GM21360 (cell line): Measurements from ENCODE around the gene FRG1.
"Not testable (repeated sequence)": the region's sequence is repeated elsewhere in the genome, so short reads cannot be mapped to it uniquely, and the experiment has no call there.

ENCODE experiments used
- ATAC-seq: cut with Tn5 transposase; IDR thresholded peaks from one replicate; pipeline ENCODE4 v1.9.1; 2021; ENCODE audit warnings: mild to moderate bottlenecking, moderate library complexity; ENCODE audit not compliant: unreplicated experiment

FRG1 gene

GRCh38 chr4:189940178-189941004, at the start of gene FRG1:
FRG1 (plus strand) TSS chr4:189940872; CDS start chr4:189941010, 138 bp downstream.
- ATAC-seq: peak; percentile 100

DNA sequence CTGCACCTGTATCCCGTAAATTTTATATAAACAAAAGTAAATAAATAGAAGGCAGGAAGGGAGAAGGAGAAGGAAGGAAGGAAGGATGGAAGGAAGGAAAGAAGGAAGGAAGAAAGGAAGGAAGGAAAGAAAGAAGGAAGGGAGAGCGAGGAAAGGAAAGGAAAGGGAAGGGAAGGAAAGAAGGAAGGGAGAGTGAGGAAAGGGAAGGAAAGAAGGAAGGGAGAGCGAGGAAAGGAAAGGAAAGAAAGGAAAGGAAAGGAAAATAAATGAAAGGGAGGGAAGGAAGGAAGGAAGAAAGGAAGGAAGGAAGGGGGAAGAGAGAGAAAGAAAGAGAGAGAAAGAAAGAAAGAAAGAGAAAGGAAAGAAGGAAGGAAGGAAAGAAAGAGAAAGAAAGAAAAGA, 43.0 kb upstream of the FRG1 start:
- ATAC-seq: no peak

DNA sequence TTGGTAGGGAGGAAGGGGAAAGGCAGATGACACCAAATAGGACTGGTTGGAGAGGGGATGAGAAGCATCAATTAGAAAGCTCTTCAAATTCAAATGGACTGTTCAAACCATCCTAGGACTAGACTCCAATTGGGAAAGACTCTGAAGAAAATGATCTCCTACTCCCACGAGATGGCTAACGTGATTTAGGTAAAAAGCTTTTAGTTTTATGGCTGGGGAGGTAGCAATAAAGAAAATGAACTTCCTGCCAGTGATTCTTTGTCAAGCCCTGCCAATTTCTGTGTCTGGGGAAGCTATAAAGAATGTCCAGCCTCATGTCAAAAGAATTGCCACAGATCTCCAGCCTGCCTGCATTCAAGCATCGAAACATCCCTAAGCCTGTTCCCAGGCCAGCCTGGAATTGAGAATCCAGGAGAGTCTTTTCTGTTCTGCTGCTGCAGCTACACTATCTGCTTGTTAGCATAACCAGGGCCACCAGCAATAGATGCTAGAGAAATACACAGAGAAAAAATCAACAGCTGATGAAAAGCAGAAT, 41.1 kb upstream of the FRG1 start:
- not testable (repeated sequence) for ATAC-seq

DNA sequence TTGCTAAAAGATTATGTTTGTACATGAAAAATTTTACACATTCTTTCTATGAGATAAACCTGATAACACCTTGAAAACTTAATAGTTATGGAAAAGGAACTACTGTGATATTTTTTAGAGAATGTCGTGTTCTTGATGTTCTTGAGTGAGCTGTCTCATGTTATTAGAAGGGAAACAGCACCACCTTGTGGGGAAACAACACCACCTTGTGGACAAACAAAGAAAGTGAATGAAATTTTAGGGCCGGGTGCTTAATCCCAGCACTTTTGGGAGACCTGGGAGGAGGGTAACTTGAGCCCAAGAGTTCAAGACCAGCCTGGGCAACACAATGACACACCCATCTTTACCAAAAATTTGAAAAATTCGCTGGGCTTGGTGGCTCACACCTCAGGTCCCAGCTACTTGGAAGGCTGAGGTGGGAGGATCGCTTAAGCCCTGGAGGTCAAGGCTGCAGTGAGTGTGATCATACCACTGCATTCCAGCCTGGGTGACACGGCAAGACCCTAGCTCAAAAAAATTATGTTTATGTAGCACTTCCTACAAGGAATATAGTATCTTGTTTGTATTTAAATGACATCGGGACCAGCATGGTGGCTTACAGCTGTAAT, 36.1 kb upstream of the FRG1 start:
- peak; percentile 87 for ATAC-seq

DNA sequence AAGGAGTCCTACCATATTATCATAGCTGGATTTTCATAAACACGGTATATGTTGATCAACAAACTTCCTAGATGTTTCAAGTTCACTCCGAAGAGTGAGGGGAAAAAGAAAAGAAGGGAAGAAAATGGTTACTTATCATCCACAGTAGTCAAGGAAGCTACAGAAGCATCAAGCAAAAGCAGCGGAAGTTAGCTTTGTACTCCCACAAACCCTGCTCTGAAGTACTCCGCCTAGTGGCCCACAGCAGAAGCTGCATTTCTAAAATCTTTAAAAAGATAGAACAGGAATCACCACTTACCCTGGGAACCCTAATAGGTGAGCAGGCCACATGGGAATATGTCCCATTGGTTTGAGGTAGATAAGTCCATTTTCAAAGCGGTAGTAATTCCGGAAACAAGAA, 28.5 kb upstream of the FRG1 start:
- ATAC-seq: no peak

- ATAC-seq: no peak
Measured at GRCh38 chr4:189917161-189917891, 23.3 kb upstream of the FRG1 start.

GRCh38 chr4:189921058-189921457, 19.6 kb upstream of the FRG1 start:
- ATAC-seq: no peak

DNA sequence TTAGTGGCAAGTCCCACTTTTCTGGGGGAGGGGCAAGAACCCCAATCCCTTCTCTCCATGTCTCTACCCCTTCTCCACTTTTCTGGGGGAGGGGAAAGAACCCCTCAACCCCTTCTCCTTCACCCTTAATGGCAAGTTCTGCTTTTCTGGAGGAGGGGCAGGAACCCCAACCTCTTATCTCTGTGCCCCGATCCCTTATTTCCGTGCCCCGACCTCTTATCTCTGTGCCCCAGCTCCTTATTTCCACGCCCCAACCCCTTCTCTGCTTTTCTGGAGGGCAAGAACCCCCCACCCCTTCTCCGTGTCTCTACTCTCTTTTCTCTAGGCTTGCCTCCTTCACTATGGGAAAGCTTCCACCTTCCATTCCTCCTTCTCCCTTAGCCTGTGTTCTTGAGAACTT, 13.9 kb upstream of the FRG1 start:
- not testable (repeated sequence) for ATAC-seq

DNA sequence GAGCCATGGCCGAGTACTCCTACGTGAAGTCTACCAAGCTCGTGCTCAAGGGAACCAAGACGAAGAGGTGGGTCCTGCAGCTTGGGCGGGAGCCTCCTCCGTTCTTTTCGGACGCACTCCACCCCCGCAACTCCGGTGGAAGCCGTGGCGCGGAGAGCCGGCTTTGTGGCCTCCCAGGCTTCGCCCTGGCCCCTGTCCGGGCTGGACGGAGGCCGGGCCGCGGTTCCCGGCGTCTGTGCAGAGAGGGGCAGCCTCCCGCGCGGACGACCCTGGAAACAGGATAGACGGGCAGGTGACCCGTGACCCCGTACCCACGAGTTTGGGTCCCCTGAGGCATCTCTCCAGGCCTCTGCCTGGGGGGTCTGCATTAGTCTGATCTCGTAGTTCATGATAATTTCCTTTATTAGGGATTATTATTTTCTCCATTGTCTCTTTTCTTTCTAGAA, 356 bp downstream of the FRG1 start:
- no peak for ATAC-seq

GRCh38 chr4:189942412-189942811, 1.7 kb downstream of the FRG1 start:
- ATAC-seq: not testable (repeated sequence)

GRCh38 chr4:189944077-189944476, 3.4 kb downstream of the FRG1 start:
- not testable (repeated sequence) for ATAC-seq

GRCh38 chr4:189946906-189947305, 6.2 kb downstream of the FRG1 start:
- ATAC-seq: not testable (repeated sequence)

- not testable (repeated sequence) for ATAC-seq
Measured at GRCh38 chr4:189948486-189948885, 7.8 kb downstream of the FRG1 start.

DNA sequence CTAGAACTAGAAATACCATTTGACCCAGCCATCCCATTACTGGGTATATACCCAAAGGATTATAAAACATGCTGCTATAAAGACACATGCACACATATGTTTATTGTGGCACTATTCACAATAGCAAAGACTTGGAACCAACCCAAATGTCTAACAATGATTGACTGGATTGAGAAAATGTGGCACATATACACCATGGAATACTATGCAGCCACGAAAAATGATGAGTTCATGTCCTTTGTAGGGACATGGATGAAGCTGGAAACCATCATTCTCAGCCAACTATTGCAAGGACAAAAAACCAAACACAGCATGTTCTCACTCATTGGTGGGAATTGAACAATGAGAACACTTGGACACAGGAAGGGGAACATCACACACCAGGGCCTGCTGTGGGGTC, 28.6 kb downstream of the FRG1 start:
- not testable (repeated sequence) for ATAC-seq

- ATAC-seq: no peak
Measured at GRCh38 chr4:189973646-189974045, 33.0 kb downstream of the FRG1 start.

DNA sequence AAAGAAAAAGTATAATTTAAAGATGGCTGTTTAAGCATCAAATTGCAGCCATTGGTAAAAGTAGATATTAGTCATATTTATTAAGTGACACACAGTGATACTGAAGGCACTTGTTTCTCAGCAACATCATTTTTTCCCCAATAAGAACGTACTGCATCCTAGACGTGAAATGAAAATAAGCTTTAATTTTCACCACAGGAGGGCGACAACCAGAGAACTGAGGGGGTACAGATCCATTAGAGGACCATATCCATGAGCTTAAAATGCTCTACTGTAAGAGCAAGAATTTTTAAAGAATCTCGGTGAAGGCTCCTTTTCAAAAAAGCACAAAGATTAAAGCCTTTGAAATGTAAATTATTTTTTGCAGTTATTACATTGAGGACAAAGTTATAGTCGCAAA, 33.4 kb downstream of the FRG1 start:
- no peak for ATAC-seq

- ATAC-seq: no peak
Measured at GRCh38 chr4:189979196-189980047, 38.8 kb downstream of the FRG1 start.

- not testable (repeated sequence) for ATAC-seq
Measured at GRCh38 chr4:189980292-189980691, 39.6 kb downstream of the FRG1 start.

GRCh38 chr4:189981970-189982369, 41.3 kb downstream of the FRG1 start:
- ATAC-seq: no peak

DNA sequence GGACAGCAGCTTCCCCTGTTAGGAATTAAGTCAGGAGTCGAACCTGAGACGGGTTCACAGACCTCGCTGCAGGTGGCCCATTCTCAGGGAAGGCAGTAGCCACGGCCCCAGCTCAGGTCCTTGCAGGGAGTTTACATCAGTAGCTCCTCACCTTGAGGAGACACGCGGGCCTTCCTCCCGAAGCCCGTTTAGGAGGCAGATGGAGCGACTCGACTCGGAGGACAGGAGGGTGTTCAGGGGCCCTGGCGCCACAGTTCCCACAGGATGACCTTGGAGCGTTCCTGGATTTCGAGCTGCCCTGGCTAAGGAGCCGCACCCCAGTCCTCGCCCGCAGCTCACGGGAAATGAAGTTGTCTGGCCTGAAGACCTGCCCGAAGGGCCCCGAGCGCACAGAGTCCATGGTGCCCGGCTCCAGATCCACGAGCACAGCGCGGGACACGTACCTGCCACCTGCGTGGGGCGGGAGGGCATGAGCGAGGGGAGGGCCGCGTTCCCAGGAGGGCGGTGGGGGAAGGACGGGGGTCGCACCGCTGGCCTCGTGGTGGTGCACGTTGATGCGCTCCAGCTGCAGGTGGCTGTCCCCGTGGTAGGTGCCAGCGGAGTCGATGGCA, 43.3 kb downstream of the FRG1 start:
- ATAC-seq: not testable (repeated sequence)
